NCI-H748 (cell line): Measurements from ENCODE around the gene TRIP13.

Experiments used
- DNase-seq: peaks from one replicate; lab custom pipeline; 2025; ENCODE audit not compliant: unreplicated experiment; lab: John Stamatoyannopoulos, UW

TRIP13 gene

GRCh38 chr5:854966-855743, 37.5 kb upstream of the TRIP13 start:
- DNase-seq: no peak

- DNase-seq: peak; percentile 37
Measured at GRCh38 chr5:855771-856530, 36.7 kb upstream of the TRIP13 start.

GRCh38 chr5:856531-857425, 35.9 kb upstream of the TRIP13 start:
- no peak for DNase-seq

- DNase-seq: no peak
Measured at GRCh38 chr5:858726-859125, 34.0 kb upstream of the TRIP13 start.

- no peak for DNase-seq
Measured at GRCh38 chr5:859391-859790, 33.3 kb upstream of the TRIP13 start.

GRCh38 chr5:859798-860296, 32.8 kb upstream of the TRIP13 start:
- DNase-seq: no peak

- DNase-seq: no peak
Measured at GRCh38 chr5:860506-861150, 32.1 kb upstream of the TRIP13 start.

GRCh38 chr5:861442-862366, 31.0 kb upstream of the TRIP13 start:
- no peak for DNase-seq

GRCh38 chr5:862367-863243, 30.1 kb upstream of the TRIP13 start:
- DNase-seq: no peak

GRCh38 chr5:863244-863805, 29.4 kb upstream of the TRIP13 start:
- no peak for DNase-seq

GRCh38 chr5:864492-865167, 28.1 kb upstream of the TRIP13 start:
- DNase-seq: no peak

- DNase-seq: no peak
Measured at GRCh38 chr5:865168-865521, 27.5 kb upstream of the TRIP13 start.

- no peak for DNase-seq
Measured at GRCh38 chr5:865771-866170, 26.9 kb upstream of the TRIP13 start.

GRCh38 chr5:867300-867870, 25.3 kb upstream of the TRIP13 start:
- no peak for DNase-seq

- DNase-seq: no peak
Measured at GRCh38 chr5:868428-869135, 24.1 kb upstream of the TRIP13 start.

- DNase-seq: no peak
Measured at GRCh38 chr5:870956-871355, 21.7 kb upstream of the TRIP13 start.
